AG09319 (cell line): ENCODE data around the gene KDM1A.

Source experiments
- DNase-seq: peaks from one replicate; pipeline ENCODE4 v3.0.0-alpha.2; 2010; ENCODE audit warnings: low read depth; ENCODE audit errors: extremely low read depth
- TF ChIP-seq, protein P1 (sequence below): IDR thresholded peaks from 2 replicates; pipeline ENCODE4 v1.5.1; 2011; ENCODE audit warnings: low read depth, mild to moderate bottlenecking, inconsistent platforms, low read length, moderate library complexity

KDM1A gene

DNA sequence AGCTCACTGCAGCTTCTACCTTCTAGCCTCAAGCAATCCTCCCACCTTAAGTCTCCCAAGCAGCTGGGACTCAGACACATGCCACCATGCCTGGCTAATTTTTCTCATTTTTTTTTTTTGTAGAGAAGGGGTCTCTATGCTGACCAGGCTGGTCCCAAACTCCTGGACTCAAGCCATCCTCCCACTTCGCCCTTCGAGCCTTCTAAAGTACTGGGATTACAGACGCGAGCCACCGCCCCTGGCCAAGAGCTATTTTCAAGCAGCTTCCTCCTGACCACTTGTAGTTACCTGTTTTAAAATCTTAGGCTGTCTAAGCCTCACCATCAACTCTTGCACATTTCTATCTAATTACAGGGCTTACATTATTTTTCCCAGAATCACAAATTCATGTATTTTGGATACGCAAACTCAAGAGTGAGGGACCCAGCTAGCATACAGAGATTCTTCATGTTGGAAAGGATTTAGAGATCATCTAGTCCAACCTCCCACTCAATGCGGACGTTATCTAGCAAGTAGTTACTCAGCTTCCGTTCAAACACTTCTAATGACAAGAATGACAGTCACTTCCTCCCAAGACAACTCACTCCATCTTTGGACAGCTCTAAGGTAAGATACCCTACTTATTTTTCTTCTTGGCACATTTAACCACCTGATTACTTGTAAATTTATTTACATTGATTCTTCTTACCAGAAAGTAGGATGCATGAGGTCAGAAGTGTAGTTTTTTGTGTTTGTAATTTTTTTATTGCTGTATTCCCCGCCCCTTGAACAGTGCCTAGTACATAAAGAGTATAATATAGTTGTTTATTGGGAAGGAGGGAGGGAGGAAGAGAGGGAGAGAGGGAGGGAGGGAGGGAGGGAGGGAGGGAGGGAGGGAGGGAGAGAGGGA is 84.0 kb downstream of the KDM1A start:
- TF ChIP-seq, protein P1, sequence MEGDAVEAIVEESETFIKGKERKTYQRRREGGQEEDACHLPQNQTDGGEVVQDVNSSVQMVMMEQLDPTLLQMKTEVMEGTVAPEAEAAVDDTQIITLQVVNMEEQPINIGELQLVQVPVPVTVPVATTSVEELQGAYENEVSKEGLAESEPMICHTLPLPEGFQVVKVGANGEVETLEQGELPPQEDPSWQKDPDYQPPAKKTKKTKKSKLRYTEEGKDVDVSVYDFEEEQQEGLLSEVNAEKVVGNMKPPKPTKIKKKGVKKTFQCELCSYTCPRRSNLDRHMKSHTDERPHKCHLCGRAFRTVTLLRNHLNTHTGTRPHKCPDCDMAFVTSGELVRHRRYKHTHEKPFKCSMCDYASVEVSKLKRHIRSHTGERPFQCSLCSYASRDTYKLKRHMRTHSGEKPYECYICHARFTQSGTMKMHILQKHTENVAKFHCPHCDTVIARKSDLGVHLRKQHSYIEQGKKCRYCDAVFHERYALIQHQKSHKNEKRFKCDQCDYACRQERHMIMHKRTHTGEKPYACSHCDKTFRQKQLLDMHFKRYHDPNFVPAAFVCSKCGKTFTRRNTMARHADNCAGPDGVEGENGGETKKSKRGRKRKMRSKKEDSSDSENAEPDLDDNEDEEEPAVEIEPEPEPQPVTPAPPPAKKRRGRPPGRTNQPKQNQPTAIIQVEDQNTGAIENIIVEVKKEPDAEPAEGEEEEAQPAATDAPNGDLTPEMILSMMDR: no peak
- no peak for DNase-seq

DNA sequence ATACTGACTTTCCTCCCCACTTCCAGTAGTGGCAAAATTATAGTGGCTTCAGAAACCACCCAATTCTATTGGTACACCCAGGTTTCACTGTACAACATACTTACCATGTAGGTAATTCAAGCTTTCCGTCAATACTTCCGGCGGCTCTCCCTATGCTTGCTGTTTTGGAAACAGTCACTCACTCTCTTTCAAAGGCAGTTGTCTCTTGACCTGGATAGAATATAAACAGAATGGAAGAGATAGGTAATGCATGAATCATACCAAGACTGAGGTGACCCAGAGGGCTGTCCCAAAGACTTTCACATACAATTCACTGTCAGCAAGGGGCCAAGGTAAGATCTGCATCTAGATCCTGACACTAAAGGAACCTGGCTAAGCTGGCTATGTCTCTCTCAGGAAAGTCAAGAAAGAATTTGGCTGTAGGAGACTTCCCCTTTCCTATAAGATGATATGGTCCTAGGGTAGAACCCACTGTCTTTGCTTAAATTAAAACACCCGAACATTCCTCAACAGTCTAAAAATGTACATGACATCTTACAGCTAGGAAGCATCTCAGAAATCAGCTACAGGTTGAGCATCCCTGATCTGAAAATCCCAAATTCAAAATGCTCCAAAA is 89.8 kb downstream of the KDM1A start:
- TF ChIP-seq, protein P1: no peak
- no peak for DNase-seq

GRCh38 chr1:23110391-23110790 is 91.1 kb downstream of the KDM1A start:
- TF ChIP-seq, protein P1: no peak
- DNase-seq: no peak

DNA sequence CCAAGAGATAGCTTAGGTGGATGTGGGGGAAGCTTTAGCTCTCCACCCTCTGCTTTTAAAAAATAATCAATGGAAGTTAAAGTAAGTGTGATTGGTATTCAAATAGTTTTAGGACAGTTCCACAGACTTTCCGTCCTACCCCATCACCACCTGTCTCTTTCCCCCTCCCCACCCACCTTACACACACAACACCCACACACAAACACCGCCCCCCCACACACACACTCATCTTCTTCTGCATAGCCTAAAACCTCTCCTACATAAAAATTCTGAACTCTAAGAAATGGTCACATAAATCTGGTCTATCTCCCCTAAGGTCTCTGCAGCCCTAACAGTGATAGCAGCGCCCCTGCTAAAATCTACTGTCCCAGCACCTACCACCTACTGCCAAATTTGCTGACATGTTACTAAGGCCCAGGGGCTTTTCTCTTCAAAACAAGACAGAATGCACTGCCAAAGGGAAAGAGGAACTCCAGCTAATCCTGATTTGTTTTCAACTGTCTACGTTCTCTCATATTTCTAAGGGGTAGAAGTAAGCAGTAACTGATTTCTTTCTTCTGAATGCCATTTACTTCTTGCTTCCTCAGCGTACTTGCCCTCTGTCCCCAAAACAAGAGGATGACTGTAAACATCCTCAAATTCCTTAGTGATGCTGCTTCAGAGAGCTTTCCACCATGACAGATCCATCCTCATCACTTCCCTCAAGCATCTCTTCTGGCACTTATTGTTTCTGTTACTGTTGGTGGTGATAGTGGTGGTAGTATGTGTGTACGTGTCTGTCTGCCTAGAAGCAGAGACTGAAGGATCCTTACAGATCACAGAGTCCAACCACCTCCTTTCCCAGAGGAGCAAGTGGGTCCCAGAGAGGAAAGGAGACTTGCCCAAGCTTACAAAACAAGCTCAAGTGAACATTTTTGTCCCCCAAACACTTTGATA is 92.6 kb downstream of the KDM1A start:
- TF ChIP-seq, protein P1: no peak
- no peak for DNase-seq

DNA sequence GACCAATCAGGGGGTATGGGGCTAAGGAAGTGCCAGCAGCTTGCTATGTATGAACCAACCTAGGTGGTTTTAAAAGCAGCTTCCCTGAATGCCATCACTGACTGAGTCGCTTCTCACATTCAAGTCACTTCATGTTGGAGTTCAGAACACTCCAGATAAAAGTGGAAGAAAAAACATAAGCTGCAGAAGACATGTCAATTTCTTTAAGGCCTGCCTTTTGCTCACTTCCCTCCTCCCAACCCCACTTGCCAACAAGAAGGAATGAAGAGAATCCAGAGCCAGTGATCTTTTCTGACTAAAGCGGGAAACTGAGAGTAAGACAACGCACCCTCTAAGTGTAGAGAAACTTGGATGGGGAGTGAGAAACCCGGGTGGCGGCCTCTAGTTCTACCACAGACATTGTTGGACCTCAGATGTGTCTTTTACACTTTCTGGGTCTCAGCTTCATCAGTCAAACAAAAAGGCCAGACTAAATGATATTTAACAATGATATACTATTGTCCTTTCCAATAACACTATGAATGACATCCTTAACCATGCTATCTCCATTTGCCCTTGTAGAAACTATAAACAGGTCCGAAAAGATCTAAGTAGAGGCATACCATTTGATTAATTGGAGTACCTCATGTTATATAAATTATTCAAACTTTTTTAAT is 95.3 kb downstream of the KDM1A start:
- no peak for DNase-seq
- TF ChIP-seq, protein P1: no peak

- TF ChIP-seq, protein P1: no peak
- DNase-seq: no peak
Measured at GRCh38 chr1:23116216-23116836, 97.1 kb downstream of the KDM1A start.
